H1 (cell line): ENCODE results near the gene ARID2. TPM values are rescaled to one million over a fixed set of nuclear protein-coding genes. Genes with fewer than 3 reads are reported as not detected.

ENCODE experiments used
- CTCF ChIA-PET: fragments of 300-600 bp; sonication (Branson Sonifier 250); formaldehyde crosslinking; loops from one replicate; lab custom pipeline; 2021; ENCODE audit not compliant: partially characterized antibody; lab: Charles Lee
- POLR2A ChIA-PET: fragments of 300-600 bp; sonication (Branson Sonifier 250); formaldehyde crosslinking; loops from one replicate; lab custom pipeline; 2021; ENCODE audit warnings: inconsistent platforms; ENCODE audit not compliant: partially characterized antibody; lab: Charles Lee
- DNase-seq, 2 experiments: peaks; one replicate each; pipeline versions ENCODE4 v3.0.0 to v3.0.0-alpha.2; 2010 to 2022; ENCODE audit warnings: low spot score in 2 of 2, low read depth in 1 of 2, mixed read lengths in 1 of 2
- FAIRE-seq: peaks from 2 replicates; lab custom pipeline; 2011; peaks lifted over from hg19 to GRCh38; lab: Jason Lieb, UNC
- H2AFZ ChIP-seq: 2 replicates; pipeline ENCODE4 v1.8.1; 2012; ENCODE audit warnings: low read length, inconsistent platforms
- H2AK5ac ChIP-seq: 2 replicates; pipeline ENCODE4 v1.6.1; 2013; ENCODE audit warnings: low read depth, low read length
- H2BK120ac ChIP-seq: replicated peaks from 2 replicates; pipeline ENCODE3; 2013; ENCODE audit warnings: low read depth, low read length, inconsistent platforms
- H2BK12ac ChIP-seq: 2 replicates; pipeline ENCODE4 v1.6.1; 2013; ENCODE audit warnings: low read depth, low read length
- H2BK15ac ChIP-seq: 2 replicates; pipeline ENCODE4 v1.6.1; 2013; ENCODE audit warnings: low read length
- H2BK20ac ChIP-seq: 2 replicates; pipeline ENCODE4 v1.6.1; 2013; ENCODE audit warnings: low read length
- H2BK5ac ChIP-seq: 2 replicates; pipeline ENCODE4 v1.6.1; 2013; ENCODE audit warnings: low read depth, low read length
- H3K14ac ChIP-seq: 2 replicates; pipeline ENCODE4 v1.6.1; 2013; ENCODE audit warnings: inconsistent platforms; ENCODE audit not compliant: insufficient read length
- H3K18ac ChIP-seq: 2 replicates; pipeline ENCODE4 v1.6.1; 2013; ENCODE audit warnings: low read length; ENCODE audit errors: extremely low read depth
- H3K23ac ChIP-seq: 2 replicates; pipeline ENCODE4 v1.6.1; 2013; ENCODE audit warnings: inconsistent platforms; ENCODE audit not compliant: insufficient read length
- H3K23me2 ChIP-seq: 2 replicates; pipeline ENCODE4 v1.6.1; 2013; ENCODE audit warnings: low read depth, low read length
- H3K27ac ChIP-seq: 2 replicates; pipeline ENCODE4 v1.6.1; 2011; ENCODE audit warnings: low read depth, low read length, inconsistent platforms
- H3K27me3 ChIP-seq, 4 experiments: replicated peaks in 1 of 4; 1 replicate in 1 of 4; 2 replicates in 3 of 4; pipeline versions ENCODE4 v1.6.1 to v1.8.1; 2011 to 2013; ENCODE audit warnings: low read length in 3 of 4, mild to moderate bottlenecking in 3 of 4, inconsistent platforms in 2 of 4, mixed read lengths in 2 of 4, moderate library complexity in 1 of 4; ENCODE audit not compliant: control insufficient read depth in 3 of 4, insufficient read depth in 3 of 4; ENCODE audit errors: extremely low read depth in 1 of 4
- H3K36me3 ChIP-seq, 4 experiments: 2 replicates each; pipeline versions ENCODE4 v1.6.1 to v1.8.1; 2011 to 2013; ENCODE audit warnings: mild to moderate bottlenecking in 4 of 4, low read length in 3 of 4, moderate library complexity in 2 of 4, control low read depth in 1 of 4, inconsistent platforms in 1 of 4; ENCODE audit not compliant: insufficient read depth in 4 of 4, control insufficient read depth in 2 of 4
- H3K4ac ChIP-seq: replicated peaks from 2 replicates; pipeline ENCODE3; 2013; ENCODE audit warnings: low read length, low read depth, mixed read lengths, inconsistent platforms; ENCODE audit not compliant: insufficient read length
- H3K4me1 ChIP-seq, 4 experiments: replicated peaks in 1 of 4; 1 replicate in 1 of 4; 2 replicates in 3 of 4; pipeline versions ENCODE4 v1.6.1 to v1.8.1; 2011 to 2013; ENCODE audit warnings: low read length in 3 of 4, inconsistent platforms in 2 of 4, mixed read lengths in 1 of 4; ENCODE audit not compliant: insufficient read depth in 4 of 4, control insufficient read depth in 3 of 4
- H3K4me2 ChIP-seq, 2 experiments: 2 replicates each; pipeline versions ENCODE4 v1.6.1 to v1.8.1; 2011 to 2013; ENCODE audit warnings: low read depth in 2 of 2, low read length in 2 of 2, control low read depth in 1 of 2, inconsistent platforms in 1 of 2, mild to moderate bottlenecking in 1 of 2; ENCODE audit not compliant: insufficient read depth in 1 of 2
- H3K4me3 ChIP-seq, 4 experiments: fragments of 200-600, 300-600 bp in 1 of 4; sonication (generic), shearing (Covaris generic), sonication (Bioruptor Twin) in 1 of 4; 2 replicates each; pipeline versions ENCODE4 v1.5.1 to v1.8.1; 2011 to 2016; ENCODE audit warnings: low read length in 4 of 4, low read depth in 3 of 4, control low read depth in 2 of 4, inconsistent platforms in 2 of 4, mild to moderate bottlenecking in 2 of 4, mixed read lengths in 1 of 4, moderate library complexity in 1 of 4; ENCODE audit not compliant: insufficient read depth in 2 of 4; ENCODE audit errors: extremely low read depth in 1 of 4
- H3K56ac ChIP-seq: replicated peaks from 2 replicates; pipeline ENCODE3; 2013; ENCODE audit warnings: low read depth, mild to moderate bottlenecking, mixed read lengths, low read length, inconsistent platforms; ENCODE audit not compliant: insufficient read length
- H3K79me1 ChIP-seq: 2 replicates; pipeline ENCODE4 v1.6.1; 2013; ENCODE audit warnings: low read depth, low read length, control low read depth
- H3K79me2 ChIP-seq, 2 experiments: 2 replicates each; pipeline versions ENCODE4 v1.6.1 to v1.8.1; 2012 to 2013; ENCODE audit warnings: low read length in 2 of 2, mild to moderate bottlenecking in 2 of 2, inconsistent platforms in 1 of 2; ENCODE audit not compliant: insufficient read depth in 2 of 2, control insufficient read depth in 1 of 2
- H3K9ac ChIP-seq, 4 experiments: replicated peaks in 1 of 4; 1 replicate in 1 of 4; 2 replicates in 3 of 4; pipeline versions ENCODE4 v1.6.1 to v1.8.1; 2011 to 2013; ENCODE audit warnings: low read depth in 3 of 4, low read length in 3 of 4, control low read depth in 2 of 4, mild to moderate bottlenecking in 2 of 4, moderate library complexity in 2 of 4, inconsistent platforms in 1 of 4; ENCODE audit errors: extremely low read depth in 1 of 4
- H3K9me3 ChIP-seq, 2 experiments: 2 replicates each; pipeline versions ENCODE4 v1.6.1 to v1.8.1; 2012 to 2013; ENCODE audit warnings: mild to moderate bottlenecking in 2 of 2, moderate library complexity in 2 of 2, control low read depth in 1 of 2, inconsistent platforms in 1 of 2, low read depth in 1 of 2, low read length in 1 of 2, mixed read lengths in 1 of 2; ENCODE audit not compliant: insufficient read depth in 2 of 2
- H4K20me1 ChIP-seq, 2 experiments: replicated peaks in 1 of 2; 2 replicates each; pipeline versions ENCODE3 to v1.8.1; 2011 to 2013; ENCODE audit warnings: inconsistent platforms in 2 of 2, low read length in 2 of 2, mild to moderate bottlenecking in 1 of 2; ENCODE audit not compliant: insufficient read depth in 2 of 2, control insufficient read depth in 1 of 2
- H4K5ac ChIP-seq: 2 replicates; pipeline ENCODE4 v1.6.1; 2013; ENCODE audit warnings: low read length, low read depth, mixed read lengths, inconsistent platforms; ENCODE audit not compliant: insufficient read length
- H4K8ac ChIP-seq: 2 replicates; pipeline ENCODE4 v1.8.0; 2013; ENCODE audit warnings: mild to moderate bottlenecking, moderate library complexity, low read length, inconsistent platforms; ENCODE audit not compliant: insufficient read depth; ENCODE audit errors: extremely low read depth
- H4K91ac ChIP-seq: replicated peaks from 2 replicates; pipeline ENCODE3; 2013; ENCODE audit warnings: low read length, mixed read lengths, inconsistent platforms; ENCODE audit not compliant: insufficient read length
- CBX5 ChIP-seq: fragments of 300-800, 300-1000 bp; sonication (generic); IDR thresholded peaks from 2 replicates; pipeline ENCODE4 v1.7.1; 2016; ENCODE audit warnings: antibody characterized with exemption, low read length, low read depth
- CBX8 ChIP-seq: fragments of 300-800, 300-1000 bp; sonication (generic); IDR thresholded peaks from 2 replicates; pipeline ENCODE4 v1.7.1; 2016; ENCODE audit warnings: low read depth, low read length, borderline replicate concordance
- GABPA ChIP-seq: IDR thresholded peaks from 2 replicates; pipeline ENCODE4 v1.6.1; 2011; ENCODE audit warnings: mild to moderate bottlenecking, low read length, moderate library complexity, borderline replicate concordance; ENCODE audit not compliant: insufficient read depth
- JUN ChIP-seq: IDR thresholded peaks from 2 replicates; pipeline ENCODE4 v1.6.1; 2011; ENCODE audit warnings: low read depth, mild to moderate bottlenecking, improper control_type of control experiment, low read length
- TAF7 ChIP-seq: optimal IDR thresholded peaks from 2 replicates; pipeline ENCODE3; 2011; ENCODE audit warnings: low read depth, mild to moderate bottlenecking, inconsistent platforms, low read length, moderate library complexity, borderline replicate concordance
- WGBS, 2 experiments: shearing (Covaris generic) in 1 of 2; methylation state at CpG; one replicate each; pipeline versions ENCODE4 v1.1.6 to v1.1.7; 2013 to 2015; ENCODE audit warnings: low lambda C conversion rate in 2 of 2, mixed read lengths in 2 of 2, inconsistent platforms in 1 of 2, low coverage in 1 of 2, missing lambda C conversion rate in 1 of 2; ENCODE audit not compliant: insufficient replicate concordance in 2 of 2, insufficient coverage in 1 of 2, insufficient read length in 1 of 2; ENCODE audit errors: extremely low coverage in 1 of 2, missing lambda C conversion rate in 1 of 2; 5-methylcytosine and 5-hydroxymethylcytosine counted together
- polyA plus RNA-seq, 7 experiments: library from polyadenylated mRNA; depleted of rRNA in 3 of 7; stranded (reverse) in 5 of 7; unstranded in 2 of 7; fragments of >200 nt in 5 of 7; fragments of 200-250 nt in 2 of 7; gene quantifications; 1 replicate in 5 of 7; 2 replicates in 1 of 7; 4 replicates in 1 of 7; pipeline versions ENCODE4 v1.2.1 to v1.2.3, GENCODE V29; 2011 to 2013; ENCODE audit warnings: missing spikeins in 2 of 7, mixed read lengths in 2 of 7
- total RNA-seq: library from RNA; stranded (reverse); fragmentation: NEBNext Ultra II Directional; extraction: Animal tissue kit (Norgen Biotek cat#: 25700); gene quantifications from 2 replicates; pipeline ENCODE4 v1.2.1, GENCODE V29; 2021

Gene ARID2
- total and polyA plus RNA-seq, 2 of the 8 experiments (the other 6 are each of a cell fraction or from before 2014, with no cell fraction given): 32.0 to 45.2 TPM

GRCh38 chr12:45907955-45908354 is 178.4 kb downstream of the ARID2 start:
- no peak overlapping the region for H3K4ac ChIP-seq
- 89% methylated on average over 4 of the region's 4 CpGs; no CpG with 5 or more reads in 1 of the 2 experiments for WGBS, 2 experiments
- H3K79me2 ChIP-seq: no peaks in the 10 kb centered on the region
- H2BK12ac ChIP-seq: no peak overlapping the region
- no peaks in the 10 kb centered on the region for H3K79me1 ChIP-seq
- H3K36me3 ChIP-seq: peaks cover 0 to 15% (median 7%) of the 10 kb centered on the region in 4 experiments; a peak in 4 of 8 replicates
- H3K9me3 ChIP-seq: no peaks in the 10 kb centered on the region
- no peak overlapping the region for H3K56ac ChIP-seq
- no peak overlapping the region for H3K23ac ChIP-seq
- H3K14ac ChIP-seq: no peak overlapping the region
- H2BK120ac ChIP-seq: no peak overlapping the region
- CTCF ChIA-PET: interaction anchor here (1.2 kb wide), 1 partner anchor 15 kb away, joined by 3 read pairs; no protein-coding TSS in a partner anchor
- TF ChIP-seq GABPA: no peak
- TF ChIP-seq JUN: no peak
- TF ChIP-seq CBX8: no peak
- no peak for TF ChIP-seq TAF7
- no peak for TF ChIP-seq CBX5
- no peak overlapping the region for H4K8ac ChIP-seq
- no peak overlapping the region for H3K4me3 ChIP-seq
- H3K27ac ChIP-seq: no peak overlapping the region
- H4K5ac ChIP-seq: no peak overlapping the region
- no peak overlapping the region for H2BK20ac ChIP-seq
- H2BK5ac ChIP-seq: no peak overlapping the region
- no peaks in the 10 kb centered on the region for H3K27me3 ChIP-seq
- POLR2A ChIA-PET: no interaction called here
- H2AFZ ChIP-seq: no peak overlapping the region
- no peak overlapping the region for H3K9ac ChIP-seq
- H2AK5ac ChIP-seq: no peak overlapping the region
- no peak overlapping the region for H3K18ac ChIP-seq
- no peak overlapping the region for H2BK15ac ChIP-seq
- peaks cover 0 to 1% of the 10 kb centered on the region in 2 experiments for H4K20me1 ChIP-seq
- no peaks in the 10 kb centered on the region for H3K23me2 ChIP-seq
- DNase-seq (no peak), FAIRE-seq (no peak)
- H4K91ac ChIP-seq: no peak overlapping the region
- H3K4me2 ChIP-seq: no peak overlapping the region
- no peaks in the 10 kb centered on the region for H3K4me1 ChIP-seq
